Ishikawa (cell line): ENCODE results near the gene RABL6.

Source experiments
- CEBPB ChIP-seq: IDR thresholded peaks from 2 replicates; pipeline ENCODE4 v1.6.1; 2012
- EP300 ChIP-seq: IDR thresholded peaks from 2 replicates; pipeline ENCODE4 v1.6.1; 2012; ENCODE audit warnings: borderline replicate concordance
- TAF1 ChIP-seq: IDR thresholded peaks from 2 replicates; pipeline ENCODE4 v1.6.1; 2012; ENCODE audit warnings: low read depth, mild to moderate bottlenecking
- YY1 ChIP-seq: IDR thresholded peaks from 2 replicates; pipeline ENCODE4 v1.6.1; 2012; ENCODE audit warnings: low read depth

GRCh38 chr9:136876476-136876875, 68.7 kb downstream of the RABL6 start:
- TF ChIP-seq EP300 (no peak), CEBPB (no peak), TAF1 (no peak), YY1 (no peak)
